SH-SY5Y (cell line): Measurements from ENCODE around the gene NSD1.

ENCODE experiments used
- GATA2 ChIP-seq: IDR thresholded peaks from 2 replicates; pipeline ENCODE4 v1.6.1; 2011; ENCODE audit warnings: mild to moderate bottlenecking, low read depth, low read length
- GATA3 ChIP-seq: IDR thresholded peaks from 2 replicates; pipeline ENCODE4 v1.6.1; 2011; ENCODE audit warnings: low read depth, mild to moderate bottlenecking, low read length, moderate library complexity

Gene NSD1

GRCh38 chr5:177209610-177210009 lies 76.0 kb downstream of the NSD1 start:
- no peak for TF ChIP-seq GATA3
- TF ChIP-seq GATA2 = no peak

- TF ChIP-seq GATA2 (no peak), GATA3 (no peak)
Observed at GRCh38 chr5:177212242-177212641, 78.7 kb downstream of the NSD1 start.

DNA sequence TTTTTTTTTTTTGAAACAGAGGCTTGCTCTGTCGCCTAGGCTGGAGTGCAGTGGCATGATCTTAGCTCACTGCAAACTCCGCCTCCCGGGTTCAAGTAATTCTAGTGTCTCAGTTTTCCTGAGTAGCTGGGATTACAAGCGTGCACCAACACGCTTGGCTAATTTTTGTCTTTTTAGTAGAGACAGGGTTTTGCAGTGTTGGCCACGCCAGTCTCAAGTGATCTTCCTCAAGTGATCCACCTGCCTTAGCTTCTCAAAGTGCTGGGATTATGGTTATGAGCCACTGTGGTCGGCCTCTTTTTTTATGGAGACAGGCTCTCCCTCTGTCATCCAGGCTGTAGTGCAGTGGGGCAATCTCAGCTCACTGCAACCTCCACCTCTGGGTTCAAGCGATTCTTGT lies 87.0 kb downstream of the NSD1 start:
- TF ChIP-seq GATA3 (no peak), GATA2 (no peak)

GRCh38 chr5:177222269-177222668 lies 88.7 kb downstream of the NSD1 start:
- TF ChIP-seq GATA2 = no peak
- TF ChIP-seq GATA3 = no peak

DNA sequence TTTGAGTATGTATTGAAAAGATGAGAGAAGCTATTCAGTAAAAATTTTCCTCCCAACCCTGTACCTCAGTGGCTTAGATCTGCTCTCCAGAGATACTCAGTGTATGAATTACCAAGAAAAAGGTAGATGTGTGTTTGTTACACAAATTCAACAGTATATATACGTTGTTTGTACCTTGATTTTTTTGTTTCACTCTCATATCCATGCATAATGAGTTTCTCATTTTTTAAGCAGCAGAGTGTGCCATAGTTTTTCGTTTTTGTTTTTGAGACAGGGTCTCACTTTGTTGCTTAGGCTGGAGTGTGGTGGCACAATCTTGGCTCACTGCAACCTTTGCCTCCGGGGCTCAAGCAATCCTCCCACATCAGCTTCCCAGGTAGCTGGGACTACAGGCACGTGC lies 92.2 kb downstream of the NSD1 start:
- TF ChIP-seq GATA3 (no peak), GATA2 (no peak)

- TF ChIP-seq GATA2 (no peak), GATA3 (peak; percentile 33; the same call in 1 of the 2 replicates)
Observed at GRCh38 chr5:177226860-177227259, 93.3 kb downstream of the NSD1 start.

DNA sequence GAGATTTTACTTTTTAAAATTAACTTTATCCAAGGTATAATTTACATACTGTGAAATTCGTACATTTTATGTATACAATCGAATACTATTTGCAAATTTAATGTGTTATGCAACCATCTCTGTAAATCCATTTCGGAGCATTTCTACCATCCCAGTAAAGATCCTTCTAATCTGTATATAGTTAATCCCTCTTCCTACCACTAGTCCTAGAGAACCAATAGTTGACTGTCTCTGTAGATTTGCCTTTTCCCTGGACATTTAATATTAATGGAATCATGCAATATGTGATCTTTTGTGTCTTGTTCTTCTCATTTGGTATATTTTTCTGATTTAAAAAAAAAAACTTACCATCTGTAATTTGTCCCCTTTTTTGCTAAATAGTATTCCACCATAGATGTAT lies 95.2 kb downstream of the NSD1 start:
- TF ChIP-seq GATA2 (no peak), GATA3 (no peak)

DNA sequence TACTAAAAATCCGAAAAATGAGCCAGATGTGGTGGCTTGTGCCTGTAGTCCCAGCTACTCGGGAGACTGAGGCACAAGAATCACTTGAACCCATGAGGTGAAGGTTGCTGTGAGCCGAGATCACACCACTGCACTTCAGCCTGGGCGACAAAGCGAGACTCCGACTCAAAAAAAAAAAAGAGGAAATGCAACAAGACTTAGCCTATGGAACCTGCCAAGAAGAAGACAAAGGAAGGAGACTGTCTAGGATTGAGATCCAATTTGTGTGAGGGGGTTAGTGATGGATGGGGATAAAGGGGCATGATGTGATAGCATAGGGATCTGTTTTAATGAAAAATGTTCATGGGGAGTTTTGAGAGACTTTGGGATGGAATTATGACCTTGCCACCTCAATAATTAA lies 97.1 kb downstream of the NSD1 start:
- TF ChIP-seq GATA3 (no peak), GATA2 (no peak)

GRCh38 chr5:177231479-177232250 lies 98.1 kb downstream of the NSD1 start:
- no peak for TF ChIP-seq GATA2
- no peak for TF ChIP-seq GATA3

GRCh38 chr5:177232358-177232757 lies 98.8 kb downstream of the NSD1 start:
- no peak for TF ChIP-seq GATA3
- no peak for TF ChIP-seq GATA2

DNA sequence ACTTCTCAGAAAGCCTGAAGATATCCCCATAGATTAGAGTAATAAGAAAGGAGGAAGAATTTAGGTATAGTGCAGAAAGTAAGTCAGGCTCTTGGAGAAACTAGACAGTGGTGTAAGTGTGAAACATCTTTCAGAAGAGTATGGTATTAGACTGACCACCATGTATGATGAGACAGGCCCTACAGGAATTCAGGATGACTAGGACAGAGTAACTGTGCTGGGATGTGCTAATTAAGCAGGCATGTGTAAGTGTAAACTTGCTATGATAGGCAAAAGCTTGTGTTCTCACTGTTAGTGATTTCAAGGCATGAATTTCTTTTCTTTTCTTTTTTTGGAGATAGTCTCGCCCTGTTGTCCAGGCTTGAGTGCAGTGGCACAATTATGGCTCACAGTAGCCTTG lies 99.2 kb downstream of the NSD1 start:
- TF ChIP-seq GATA3 (no peak), GATA2 (no peak)

GRCh38 chr5:177233206-177233605 lies 99.6 kb downstream of the NSD1 start:
- TF ChIP-seq GATA2 = no peak
- no peak for TF ChIP-seq GATA3

DNA sequence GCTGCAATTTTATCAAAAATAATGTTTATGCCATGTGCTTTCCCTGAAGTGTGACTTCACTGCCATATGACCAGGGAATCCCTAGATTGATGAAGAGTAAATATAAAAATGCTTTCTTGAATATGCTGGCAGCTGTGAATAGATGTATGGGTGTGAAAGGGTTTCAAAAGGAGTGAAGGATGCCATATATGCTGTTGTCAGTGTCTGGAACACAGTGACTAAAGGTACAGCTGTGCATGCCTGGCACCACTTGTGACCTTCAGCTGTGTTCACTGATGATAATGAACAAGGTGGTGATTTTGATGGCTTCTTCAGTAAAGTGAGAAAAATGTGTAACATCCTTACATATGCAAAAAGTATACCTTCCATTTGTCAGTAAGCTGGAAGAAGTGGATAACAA lies 100.2 kb downstream of the NSD1 start:
- TF ChIP-seq GATA3 = no peak
- no peak for TF ChIP-seq GATA2

- TF ChIP-seq GATA2 (no peak), GATA3 (no peak)
Observed at GRCh38 chr5:177234841-177235240, 101.3 kb downstream of the NSD1 start.

GRCh38 chr5:177241768-177242167 lies 108.2 kb downstream of the NSD1 start:
- TF ChIP-seq GATA2 = no peak
- no peak for TF ChIP-seq GATA3

DNA sequence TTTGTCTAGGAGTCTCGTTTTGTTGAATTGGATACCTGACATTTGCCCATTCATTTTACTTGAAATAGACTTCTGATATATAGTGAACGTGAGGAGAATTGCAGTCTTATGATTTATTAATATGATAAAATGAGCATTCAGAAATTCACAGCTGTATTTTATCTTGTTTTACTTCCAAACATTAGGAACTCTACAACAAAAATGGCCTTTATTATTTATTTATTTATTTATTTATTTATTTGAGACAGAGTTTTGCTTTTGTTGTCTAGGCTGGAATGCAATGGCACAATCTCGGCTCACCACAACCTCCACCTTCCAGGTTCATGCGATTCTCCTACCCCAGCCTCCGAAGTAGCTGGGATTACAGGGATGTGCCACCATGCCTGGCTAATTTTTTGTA lies 108.7 kb downstream of the NSD1 start:
- no peak for TF ChIP-seq GATA2
- no peak for TF ChIP-seq GATA3
